ENCODE measurements around the gene MACROH2A1.

MACROH2A1 gene

GRCh38 chr5:135350536-135350935 lies 48.5 kb downstream of the MACROH2A1 start:
- DNase-seq: no peak

- no peak for DNase-seq
Measured at GRCh38 chr5:135349886-135350285, 49.1 kb downstream of the MACROH2A1 start.

GRCh38 chr5:135349451-135349850 lies 49.6 kb downstream of the MACROH2A1 start:
- DNase-seq: no peak

GRCh38 chr5:135348918-135349317 lies 50.1 kb downstream of the MACROH2A1 start:
- no peak for DNase-seq

GRCh38 chr5:135347392-135347791 lies 51.6 kb downstream of the MACROH2A1 start:
- no peak for DNase-seq

DNA sequence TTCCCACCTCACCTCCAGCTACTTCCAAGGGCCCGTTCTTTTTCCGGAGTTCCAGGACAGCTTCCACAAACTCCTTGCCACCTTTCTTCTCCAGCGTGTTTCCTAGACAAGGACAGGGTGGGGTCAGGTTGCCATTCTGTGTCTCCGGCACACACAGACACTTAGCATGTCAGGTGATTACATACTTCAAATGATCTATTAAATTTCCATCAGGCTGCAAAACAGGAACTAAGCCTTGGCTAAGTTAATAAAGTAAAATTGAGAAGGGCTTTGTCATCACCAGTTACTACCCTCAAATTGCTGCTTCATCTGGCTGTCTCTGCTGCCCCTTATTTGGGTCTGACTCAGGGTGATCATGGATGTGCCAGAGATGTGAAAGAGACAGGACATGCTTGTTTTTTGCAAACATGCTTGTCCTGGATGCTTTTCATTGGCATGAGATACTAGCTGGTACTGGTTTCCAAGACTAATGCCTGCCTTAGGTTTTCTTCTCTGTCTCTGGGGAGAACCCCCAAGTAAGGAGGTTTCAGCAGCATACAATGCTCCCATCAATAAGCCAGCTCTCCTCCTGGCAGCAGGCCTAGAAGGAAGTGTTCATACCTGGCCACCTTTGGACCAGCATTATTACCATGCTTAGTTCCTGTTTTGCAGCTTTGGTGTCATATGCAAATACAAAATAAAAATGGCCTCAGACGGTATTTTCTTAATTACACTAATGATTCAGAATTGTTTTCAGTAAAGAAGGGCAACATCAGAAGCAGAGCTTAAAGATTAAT lies 52.9 kb downstream of the MACROH2A1 start:
- no peak for DNase-seq

- DNase-seq: no peak
Measured at GRCh38 chr5:135344349-135344748, 54.7 kb downstream of the MACROH2A1 start.

DNA sequence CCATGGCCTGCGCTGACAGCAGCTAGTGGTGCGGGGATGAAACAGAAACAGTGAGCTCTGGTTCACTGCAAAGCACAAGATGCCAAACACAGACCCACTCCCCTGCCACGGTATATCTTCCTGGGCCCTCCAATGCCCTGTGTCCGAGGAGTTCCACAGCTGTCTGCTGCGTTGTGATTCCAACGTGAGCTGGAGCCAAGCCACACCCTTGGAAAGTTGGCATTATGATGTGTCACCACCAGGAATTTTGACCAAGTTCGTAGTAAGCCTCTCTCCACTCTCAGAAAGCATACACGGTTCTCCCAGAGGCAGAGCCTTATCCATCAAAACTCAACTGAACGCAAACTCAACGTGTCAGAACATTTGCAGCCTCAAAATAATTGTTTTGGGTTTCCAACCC lies 55.6 kb downstream of the MACROH2A1 start:
- DNase-seq: no peak

GRCh38 chr5:135342551-135342875 lies 56.5 kb downstream of the MACROH2A1 start:
- DNase-seq: no peak

GRCh38 chr5:135341696-135342550 lies 57.1 kb downstream of the MACROH2A1 start:
- DNase-seq: no peak

GRCh38 chr5:135341016-135341666 lies 57.9 kb downstream of the MACROH2A1 start:
- DNase-seq: no peak

GRCh38 chr5:135340568-135340967 lies 58.5 kb downstream of the MACROH2A1 start:
- no peak for DNase-seq

DNA sequence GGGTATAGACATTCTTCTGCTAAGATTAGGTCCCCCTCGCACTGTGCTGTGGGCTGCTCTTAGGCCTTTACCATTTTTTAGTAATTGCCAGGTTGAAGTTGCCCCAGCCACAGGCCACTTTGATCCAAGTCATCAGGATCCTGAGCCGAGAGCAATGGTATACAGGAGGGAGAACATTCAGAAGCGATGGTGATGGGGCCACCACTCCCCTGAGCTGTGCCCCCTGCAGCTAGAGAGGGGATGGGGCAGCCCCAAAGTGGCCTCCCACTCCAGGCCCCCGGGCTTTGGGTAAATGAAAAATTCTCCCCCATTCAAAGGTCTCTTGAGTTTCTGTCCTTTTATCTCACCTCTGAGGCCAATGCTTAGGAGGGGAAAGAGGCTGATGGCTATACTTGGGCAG lies 59.4 kb downstream of the MACROH2A1 start:
- no peak for DNase-seq

- no peak for DNase-seq
Measured at GRCh38 chr5:135339189-135339588, 59.8 kb downstream of the MACROH2A1 start.

DNA sequence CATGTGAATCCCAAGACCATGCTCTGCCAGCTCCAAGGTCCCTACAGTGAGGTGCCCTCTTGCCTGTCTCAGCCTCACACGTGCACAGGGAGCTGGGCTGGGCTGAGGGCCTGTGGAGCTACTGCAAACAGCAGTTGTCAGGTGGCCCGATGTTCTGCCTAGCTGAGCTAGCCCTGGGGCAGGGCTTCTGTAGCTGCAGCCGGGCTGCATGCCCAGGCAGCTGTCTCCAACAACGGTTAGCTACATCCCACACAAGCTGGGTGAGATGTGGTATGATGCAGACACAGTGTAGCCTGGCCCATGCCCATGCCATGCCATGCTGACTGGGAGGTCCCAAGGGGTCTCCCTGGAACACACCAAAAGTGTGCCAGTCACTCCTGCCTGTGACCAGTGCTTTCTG lies 62.0 kb downstream of the MACROH2A1 start:
- no peak for DNase-seq

DNA sequence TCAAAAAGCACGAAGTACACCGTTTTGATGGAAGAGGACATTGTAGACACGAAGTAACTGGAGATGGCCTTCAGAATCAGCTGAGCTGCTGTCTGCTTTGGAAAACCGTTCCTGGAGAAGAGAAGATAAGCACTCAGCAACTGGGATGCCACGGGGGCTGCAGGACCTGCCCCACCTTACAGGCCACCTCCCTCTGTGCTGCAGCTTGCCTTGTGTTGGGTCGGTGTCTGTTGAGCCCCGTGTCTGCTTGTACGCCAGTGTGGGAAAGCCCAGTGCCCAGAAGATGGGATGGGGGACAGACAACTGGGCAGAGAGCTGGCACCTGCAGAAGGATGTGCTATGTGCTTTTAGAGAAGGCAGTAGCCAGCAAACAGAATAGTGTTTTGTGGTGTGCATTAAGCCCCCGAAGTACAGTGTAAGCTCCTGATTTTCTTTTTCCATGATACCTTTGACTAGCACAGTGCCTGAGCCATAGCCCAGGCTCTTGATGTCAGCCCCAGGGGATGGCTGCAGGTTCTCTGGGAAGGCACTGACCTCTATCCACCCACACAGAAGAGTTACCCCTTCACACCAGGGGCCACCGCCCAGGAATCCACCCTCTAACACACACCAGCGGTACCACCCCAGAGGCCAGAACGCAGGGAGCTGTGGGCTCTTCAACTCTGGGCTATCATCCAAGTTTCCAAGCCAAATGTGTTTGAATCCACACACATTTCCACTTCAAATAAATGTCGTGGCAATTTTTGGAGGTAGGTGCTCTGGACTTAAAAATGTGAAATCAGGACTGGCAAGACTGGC lies 63.8 kb downstream of the MACROH2A1 start:
- no peak for DNase-seq

DNA sequence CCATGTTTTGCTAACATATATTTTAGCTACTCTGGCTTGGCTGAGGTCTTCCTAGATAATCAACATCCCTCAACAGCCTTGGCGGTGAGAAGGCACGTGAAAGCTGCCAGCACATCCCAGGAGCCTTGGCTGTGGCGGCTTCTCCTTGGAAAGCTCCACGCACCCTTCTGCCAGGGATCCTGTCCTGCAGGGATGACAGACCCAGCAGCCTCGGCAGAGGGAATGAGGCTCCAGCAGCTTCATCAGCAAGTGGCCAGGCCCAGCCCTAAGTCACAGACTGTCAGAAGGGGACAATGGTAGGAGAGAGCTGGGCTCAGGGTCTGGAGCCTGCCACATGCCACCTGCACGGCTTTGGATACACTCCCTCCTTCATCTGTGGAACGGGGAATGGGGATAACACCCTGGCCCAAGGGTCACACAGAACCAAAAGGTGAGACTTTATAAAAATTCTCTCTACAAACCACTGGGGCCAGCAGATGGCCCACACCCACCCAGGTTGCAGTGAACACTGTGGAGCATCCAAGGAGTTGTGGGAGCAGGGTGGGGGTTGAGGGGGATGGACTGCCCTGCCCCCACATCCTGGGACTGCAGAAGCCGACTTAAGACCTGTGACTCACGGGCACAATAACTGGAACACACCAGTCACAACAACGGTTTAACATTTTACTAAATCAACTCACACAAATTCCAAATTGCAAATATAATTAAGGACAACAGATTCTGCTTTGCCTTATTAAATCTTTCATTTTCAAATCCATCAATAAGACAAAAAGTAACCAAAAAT lies 65.1 kb downstream of the MACROH2A1 start:
- DNase-seq: no peak

- DNase-seq: peak; percentile 84
Measured at GRCh38 chr5:135332519-135333150, 66.4 kb downstream of the MACROH2A1 start.

DNA sequence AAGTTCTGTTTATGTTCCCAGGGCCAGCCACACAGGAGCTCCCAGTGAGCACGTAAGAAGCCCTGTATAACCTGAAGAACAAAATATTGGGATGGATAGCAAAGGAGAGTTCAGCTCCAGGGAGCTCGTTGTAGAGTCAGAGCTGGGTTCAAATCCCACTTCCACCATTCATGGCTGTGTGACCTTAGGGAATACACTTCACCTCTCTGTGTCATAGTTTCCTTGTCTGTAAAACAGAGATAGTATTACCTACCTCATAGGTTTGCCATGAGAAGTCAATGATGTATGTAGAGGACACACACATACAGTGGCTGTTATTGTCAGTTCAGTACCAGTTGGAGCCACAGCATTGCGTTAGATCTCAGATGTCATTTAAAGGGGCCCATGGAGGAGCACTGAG lies 67.4 kb downstream of the MACROH2A1 start:
- no peak for DNase-seq

GRCh38 chr5:135330798-135331096 lies 68.3 kb downstream of the MACROH2A1 start:
- no peak for DNase-seq

GRCh38 chr5:135329913-135330797 lies 68.9 kb downstream of the MACROH2A1 start:
- no peak for DNase-seq

Measured in 8988T (cell line).